SK-N-SH treated with all-trans-retinoic acid at 6 μM for 48 hours (cell line): ENCODE data around the gene TGFBR2.

Source experiments
- ATAC-seq: fragments of 200-7000 bp; cut with Tn5 transposase; 3 replicates; pipeline ENCODE4 v1.9.1; 2020; ENCODE audit warnings: mild to moderate bottlenecking, moderate library complexity
- ARNTL ChIP-seq: fragments of 450-650 bp; formaldehyde crosslinking; IDR thresholded peaks from 2 replicates; pipeline ENCODE4 v1.5.0; 2020; ENCODE audit warnings: low read depth, mild to moderate bottlenecking, moderate library complexity, borderline replicate concordance
- BACH2 ChIP-seq: fragments of 250-450 bp; sonication (Bioruptor Pico); IDR thresholded peaks from 2 replicates; pipeline ENCODE4 v1.9.0; 2021; ENCODE audit warnings: mild to moderate bottlenecking, borderline replicate concordance
- CREB5 ChIP-seq: fragments of 250-450 bp; sonication (Bioruptor Pico); IDR thresholded peaks from 2 replicates; pipeline ENCODE4 v1.5.1; 2020; ENCODE audit warnings: low read depth, mild to moderate bottlenecking, moderate library complexity
- CSDC2 ChIP-seq: fragments of 250-450 bp; sonication (Bioruptor Pico); IDR thresholded peaks from 2 replicates; pipeline ENCODE4 v1.5.0; 2020; ENCODE audit warnings: mild to moderate bottlenecking, moderate library complexity
- CSRNP3 ChIP-seq: fragments of 250-450 bp; sonication (Bioruptor Pico); IDR thresholded peaks from 2 replicates; pipeline ENCODE4 v1.5.1; 2021; ENCODE audit warnings: mild to moderate bottlenecking, moderate library complexity
- ESRRG ChIP-seq: fragments of 250-450 bp; sonication (Bioruptor Pico); IDR thresholded peaks from 2 replicates; pipeline ENCODE4 v1.6.1; 2021; ENCODE audit warnings: mild to moderate bottlenecking
- GLIS3 ChIP-seq: fragments of 250-450 bp; sonication (Bioruptor Pico); IDR thresholded peaks from 2 replicates; pipeline ENCODE4 v1.5.0; 2020; ENCODE audit warnings: mild to moderate bottlenecking, moderate library complexity
- ISL1 ChIP-seq: fragments of 250-450 bp; sonication (Bioruptor Pico); IDR thresholded peaks from 2 replicates; pipeline ENCODE4 v2.1.2; 2022; ENCODE audit warnings: mild to moderate bottlenecking, moderate library complexity
- OSR1 ChIP-seq: fragments of 250-450 bp; sonication (Bioruptor Pico); IDR thresholded peaks from 2 replicates; pipeline ENCODE4 v1.8.0; 2022; ENCODE audit warnings: moderate library complexity, mild to moderate bottlenecking, inconsistent platforms
- PATZ1 ChIP-seq: fragments of 250-450 bp; sonication (Bioruptor Pico); IDR thresholded peaks from 2 replicates; pipeline ENCODE4 v1.8.0; 2020; ENCODE audit warnings: mild to moderate bottlenecking, moderate library complexity, borderline replicate concordance
- POU6F1 ChIP-seq: fragments of 250-450 bp; sonication (Bioruptor Pico); IDR thresholded peaks from 2 replicates; pipeline ENCODE4 v1.8.0; 2021; ENCODE audit warnings: low read depth, mild to moderate bottlenecking, moderate library complexity, borderline replicate concordance
- PPARA ChIP-seq: fragments of 250-450 bp; sonication (Bioruptor Pico); IDR thresholded peaks from 2 replicates; pipeline ENCODE4 v1.5.0; 2020; ENCODE audit warnings: mild to moderate bottlenecking, borderline replicate concordance
- RARB ChIP-seq: fragments of 250-450 bp; sonication (Bioruptor Pico); IDR thresholded peaks from 2 replicates; pipeline ENCODE4 v1.8.0; 2021; ENCODE audit warnings: mild to moderate bottlenecking, moderate library complexity
- SNAI2 ChIP-seq: fragments of 250-450 bp; sonication (Bioruptor Pico); IDR thresholded peaks from 2 replicates; pipeline ENCODE4 v1.5.0; 2020; ENCODE audit warnings: mild to moderate bottlenecking, moderate library complexity
- TCF4 ChIP-seq: fragments of 250-450 bp; sonication (Bioruptor Pico); IDR thresholded peaks from 2 replicates; pipeline ENCODE4 v1.8.0; 2021; ENCODE audit warnings: mild to moderate bottlenecking, moderate library complexity, borderline replicate concordance
- TOX ChIP-seq: fragments of 250-450 bp; sonication (Bioruptor Pico); IDR thresholded peaks from 2 replicates; pipeline ENCODE4 v1.8.0; 2021; ENCODE audit warnings: mild to moderate bottlenecking, moderate library complexity, borderline replicate concordance
- TSHZ2 ChIP-seq: fragments of 250-450 bp; sonication (Bioruptor Pico); IDR thresholded peaks from 2 replicates; pipeline ENCODE4 v1.5.0; 2020; ENCODE audit warnings: mild to moderate bottlenecking, moderate library complexity
- ZFP30 ChIP-seq: fragments of 450-650 bp; formaldehyde crosslinking; IDR thresholded peaks from 2 replicates; pipeline ENCODE4 v1.5.0; 2022; ENCODE audit warnings: mild to moderate bottlenecking, moderate library complexity
- ZNF565 ChIP-seq: fragments of 450-650 bp; formaldehyde crosslinking; conservative IDR thresholded peaks from 2 replicates; pipeline ENCODE4 v1.5.0; 2020; ENCODE audit warnings: low read depth, mild to moderate bottlenecking, moderate library complexity
- ZNF70 ChIP-seq: fragments of 450-650 bp; formaldehyde crosslinking; IDR thresholded peaks from 2 replicates; pipeline ENCODE4 v1.5.0; 2020; ENCODE audit warnings: mild to moderate bottlenecking, moderate library complexity
- ZNF8 ChIP-seq: fragments of 450-650 bp; formaldehyde crosslinking; IDR thresholded peaks from 2 replicates; pipeline ENCODE4 v1.5.0; 2020; ENCODE audit warnings: mild to moderate bottlenecking, moderate library complexity

Gene TGFBR2

GRCh38 chr3:30690199-30690598, 83.8 kb downstream of the TGFBR2 start:
- TF ChIP-seq RARB (CRISPR knock-in tag) (no peak), OSR1 (no peak), PATZ1 (no peak), CREB5 (CRISPR knock-in tag) (no peak), SNAI2 (CRISPR knock-in tag) (no peak), ARNTL (CRISPR knock-in tag) (no peak)
- ATAC-seq: no peak

GRCh38 chr3:30691249-30691880, 85.0 kb downstream of the TGFBR2 start:
- TF ChIP-seq ISL1 (CRISPR knock-in tag) (no peak), CSRNP3 (CRISPR knock-in tag) (no peak), ZNF70 (CRISPR knock-in tag) (no peak), CSDC2 (CRISPR knock-in tag) (no peak), TCF4 (CRISPR knock-in tag) (no peak), GLIS3 (CRISPR knock-in tag) (no peak), POU6F1 (CRISPR knock-in tag) (no peak), ZFP30 (CRISPR knock-in tag) (no peak), PPARA (CRISPR knock-in tag) (no peak), PATZ1 (no peak), OSR1 (no peak), ZNF8 (CRISPR knock-in tag) (no peak), ARNTL (CRISPR knock-in tag) (no peak), RARB (CRISPR knock-in tag) (no peak), ESRRG (CRISPR knock-in tag) (no peak), SNAI2 (CRISPR knock-in tag) (no peak)
- TF ChIP-seq, all 23 proteins: peak for 0

GRCh38 chr3:30691944-30692343, 85.5 kb downstream of the TGFBR2 start:
- no peak for ATAC-seq
- TF ChIP-seq ZFP30 (CRISPR knock-in tag): no peak
- no peak for TF ChIP-seq ZNF565 (CRISPR knock-in tag)
- TF ChIP-seq TOX: no peak
- TF ChIP-seq ESRRG (CRISPR knock-in tag): no peak
- TF ChIP-seq CSRNP3 (CRISPR knock-in tag): no peak
- TF ChIP-seq BACH2: no peak
- no peak for TF ChIP-seq TSHZ2
- no peak for TF ChIP-seq TCF4 (CRISPR knock-in tag)

More at GRCh38 chr3:30691249-30691880, 85.0 kb downstream of the TGFBR2 start:
- ATAC-seq: no peak
